Upper lobe of right lung (tissue), 1 donor: Measurements from ENCODE around the gene SUMF1. TPM values are rescaled to one million over a fixed set of nuclear protein-coding genes. Genes with fewer than 3 reads are reported as not detected.
"Not testable (repeated sequence)": the region's sequence is repeated elsewhere in the genome, so short reads cannot be mapped to it uniquely, and the experiment has no call there.

Experiments used
- ATAC-seq: fragments of 200-7000 bp; cut with Tn5 transposase; one replicate; pipeline ENCODE4 v1.9.1; 2020; ENCODE audit warnings: mild to moderate bottlenecking, moderate library complexity
- DNase-seq: peaks from one replicate; pipeline ENCODE4 v3.0.0-alpha.2; 2020
- H3K27ac ChIP-seq: fragments of 200-600 bp; one replicate; pipeline ENCODE4 v1.8.0; 2022
- H3K27me3 ChIP-seq: fragments of 200-600 bp; one replicate; pipeline ENCODE4 v1.8.0; 2022; ENCODE audit warnings: mild to moderate bottlenecking
- H3K36me3 ChIP-seq: fragments of 200-600 bp; one replicate; pipeline ENCODE4 v1.8.0; 2022
- H3K4me1 ChIP-seq: fragments of 200-600 bp; one replicate; pipeline ENCODE4 v1.8.0; 2022
- H3K4me3 ChIP-seq: fragments of 200-600 bp; one replicate; pipeline ENCODE4 v1.8.0; 2022; ENCODE audit warnings: mild to moderate bottlenecking
- H3K9me3 ChIP-seq: fragments of 200-600 bp; one replicate; pipeline ENCODE4 v1.8.0; 2022
- CTCF ChIP-seq: fragments of 200-600 bp; IDR thresholded peaks from one replicate; pipeline ENCODE4 v1.8.0; 2022; ENCODE audit warnings: antibody characterized with exemption
- intact Hi-C: fragments of 100-400 bp; cut with DNase I; formaldehyde crosslinking; loops from one replicate; pipeline ENCODE4 v1.11.0; 2022
- total RNA-seq: library from RNA; stranded (reverse); fragmentation: NEBNext Ultra II Directional; extraction: Animal tissue kit (Norgen Biotek cat#: 25700); gene quantifications from one replicate; pipeline ENCODE4 v1.2.1, GENCODE V29; 2021
- donor health status: DM: no; HTN: yes; CAD: no; lungs with severe emphysema.

SUMF1 gene
- total RNA-seq, 1 donor from 2014 or later, result 33.3 TPM

- Histone ChIP-seq H3K4me1 (peaks cover 7% of the 10 kb centered on the region), H3K9me3 (no peaks in the 10 kb centered on the region), H3K27ac (no peak overlapping the region), H3K27me3 (no peaks in the 10 kb centered on the region), H3K36me3 (no peaks in the 10 kb centered on the region), H3K4me3 (no peak overlapping the region)
- no peak for TF ChIP-seq CTCF
- intact Hi-C loops, result no loop called here
- ATAC-seq, result no peak
- no peak for DNase-seq
Observed at GRCh38 chr3:4335840-4336562, 131.1 kb downstream of the SUMF1 start.

- ATAC-seq, result no peak
- no peaks in the 10 kb centered on the region for H3K4me1 ChIP-seq
- no peaks in the 10 kb centered on the region for H3K36me3 ChIP-seq
- H3K4me3 ChIP-seq, result no peak overlapping the region
- no peaks in the 10 kb centered on the region for H3K9me3 ChIP-seq
- intact Hi-C loops, result no loop called here
- no peak for DNase-seq
- H3K27me3 ChIP-seq, result no peaks in the 10 kb centered on the region
- no peak overlapping the region for H3K27ac ChIP-seq
- no peak for TF ChIP-seq CTCF
Observed at GRCh38 chr3:4334548-4334947, 132.5 kb downstream of the SUMF1 start.

GRCh38 chr3:4332991-4333390 is 134.1 kb downstream of the SUMF1 start:
- no peaks in the 10 kb centered on the region for H3K4me1 ChIP-seq
- intact Hi-C loops, result no loop called here

GRCh38 chr3:4332574-4332973 is 134.5 kb downstream of the SUMF1 start:
- no peaks in the 10 kb centered on the region for H3K27me3 ChIP-seq
- ATAC-seq (no peak), DNase-seq (no peak)
- H3K36me3 ChIP-seq, result no peaks in the 10 kb centered on the region
- no peak overlapping the region for H3K27ac ChIP-seq
- no peak for TF ChIP-seq CTCF
- H3K9me3 ChIP-seq, result no peaks in the 10 kb centered on the region
- H3K4me3 ChIP-seq, result no peak overlapping the region
- intact Hi-C loops, result no loop called here
- no peaks in the 10 kb centered on the region for H3K4me1 ChIP-seq

More at GRCh38 chr3:4332991-4333390, 134.1 kb downstream of the SUMF1 start:
- Histone ChIP-seq H3K36me3 (no peaks in the 10 kb centered on the region), H3K9me3 (no peaks in the 10 kb centered on the region), H3K27me3 (no peaks in the 10 kb centered on the region), H3K4me3 (no peak overlapping the region), H3K27ac (no peak overlapping the region)
- DNase-seq (no peak), ATAC-seq (no peak)
- no peak for TF ChIP-seq CTCF

GRCh38 chr3:4332111-4332510 is 135.0 kb downstream of the SUMF1 start:
- no peak for TF ChIP-seq CTCF
- Histone ChIP-seq H3K27me3 (no peaks in the 10 kb centered on the region), H3K9me3 (no peaks in the 10 kb centered on the region), H3K36me3 (no peaks in the 10 kb centered on the region), H3K4me1 (no peaks in the 10 kb centered on the region), H3K4me3 (no peak overlapping the region), H3K27ac (no peak overlapping the region)
- intact Hi-C loops, result no loop called here
- no peak for DNase-seq
- no peak for ATAC-seq

GRCh38 chr3:4329806-4330205 is 137.3 kb downstream of the SUMF1 start:
- H3K27ac ChIP-seq, ATAC-seq, H3K4me1 ChIP-seq, intact Hi-C loops, H3K4me3 ChIP-seq, H3K27me3 ChIP-seq, DNase-seq, H3K36me3 ChIP-seq, H3K9me3 ChIP-seq: not testable (repeated sequence)
